DMS114 treated with DMSO at 0.1 percent for 48 hours (cell line): ENCODE data around the gene SDK2.
"Not testable (repeated sequence)": the region's sequence is repeated elsewhere in the genome, so short reads cannot be mapped to it uniquely, and the experiment has no call there.

ENCODE experiments used
- DNase-seq: peaks from one replicate; lab custom pipeline; 2025; ENCODE audit not compliant: unreplicated experiment; lab: John Stamatoyannopoulos, UW

Gene SDK2

DNA sequence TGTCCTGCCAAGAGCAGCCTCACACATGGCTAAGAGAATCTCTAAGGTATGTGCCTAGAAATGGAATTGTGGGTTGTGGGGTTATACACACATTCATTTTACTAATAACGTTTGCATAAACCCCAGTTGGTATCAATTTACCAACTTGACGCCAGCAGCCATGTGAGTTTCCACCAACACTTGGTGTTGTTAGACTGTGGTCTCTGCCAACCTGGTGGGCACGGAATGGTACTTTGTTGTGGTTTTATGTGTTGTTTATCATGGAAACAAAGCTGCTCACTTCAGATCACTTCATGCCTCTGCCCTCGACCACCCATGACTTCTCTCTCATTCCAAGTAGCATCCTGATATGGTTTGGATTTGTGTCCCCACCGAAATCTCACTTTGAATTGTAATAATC lies 180.4 kb downstream of the SDK2 start:
- DNase-seq: no peak

DNA sequence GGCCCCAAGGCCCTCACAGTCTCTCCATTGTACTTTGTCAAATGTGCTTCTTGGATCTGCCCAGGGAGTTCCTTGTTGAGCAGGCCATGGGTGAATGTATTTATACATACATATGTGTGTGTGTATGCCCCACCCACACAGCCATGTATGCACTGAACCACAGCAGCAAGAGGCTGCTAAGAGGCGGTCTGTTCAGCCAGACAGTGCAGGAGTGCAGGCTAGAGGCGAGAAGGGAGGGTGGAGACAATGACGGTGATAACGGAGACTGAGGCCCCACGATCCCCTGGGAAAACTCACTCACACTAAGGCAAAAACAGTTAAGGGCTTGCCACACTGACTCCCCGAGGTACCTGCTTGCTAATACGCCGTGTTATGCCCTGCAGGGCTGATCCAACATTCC lies 181.4 kb downstream of the SDK2 start:
- DNase-seq: no peak

DNA sequence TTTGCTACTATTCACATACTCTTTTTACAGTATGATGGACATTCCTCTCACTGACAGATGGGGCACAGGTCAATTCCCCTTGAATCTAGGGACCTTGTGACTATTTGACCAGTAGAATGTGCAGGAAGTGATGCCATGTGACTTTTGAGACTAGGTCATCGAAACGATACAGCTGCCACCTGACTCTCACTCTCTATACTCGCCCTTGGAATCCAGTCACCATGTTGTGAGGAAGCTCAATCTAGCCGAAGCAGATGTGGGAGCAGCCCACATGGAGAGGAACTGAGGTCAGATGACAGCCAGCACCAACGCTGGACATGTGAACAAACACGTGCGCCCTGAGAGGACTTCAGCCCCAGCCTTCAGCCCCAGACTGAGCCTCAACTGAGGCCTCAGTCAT lies 184.3 kb downstream of the SDK2 start:
- DNase-seq: no peak

DNA sequence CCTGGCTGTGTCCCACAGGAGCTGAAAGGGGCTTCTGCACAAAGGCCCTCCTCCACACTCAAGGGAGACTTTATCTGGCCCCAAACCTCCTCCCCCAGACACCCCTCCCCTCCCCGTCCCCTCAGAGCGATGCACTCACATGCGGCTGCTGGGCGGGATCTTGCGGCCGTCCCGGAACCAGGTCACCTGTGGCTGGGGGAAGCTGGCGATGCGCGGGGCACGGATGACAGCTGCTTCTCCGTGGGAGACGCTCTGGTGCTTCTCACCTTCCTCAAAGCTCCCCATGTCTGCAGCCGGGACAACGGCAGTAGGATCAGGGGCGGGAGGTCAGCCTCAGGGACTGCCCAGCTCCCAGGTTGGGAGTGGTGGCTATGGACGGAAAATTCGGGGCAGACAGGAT lies 188.5 kb downstream of the SDK2 start:
- no peak for DNase-seq

DNA sequence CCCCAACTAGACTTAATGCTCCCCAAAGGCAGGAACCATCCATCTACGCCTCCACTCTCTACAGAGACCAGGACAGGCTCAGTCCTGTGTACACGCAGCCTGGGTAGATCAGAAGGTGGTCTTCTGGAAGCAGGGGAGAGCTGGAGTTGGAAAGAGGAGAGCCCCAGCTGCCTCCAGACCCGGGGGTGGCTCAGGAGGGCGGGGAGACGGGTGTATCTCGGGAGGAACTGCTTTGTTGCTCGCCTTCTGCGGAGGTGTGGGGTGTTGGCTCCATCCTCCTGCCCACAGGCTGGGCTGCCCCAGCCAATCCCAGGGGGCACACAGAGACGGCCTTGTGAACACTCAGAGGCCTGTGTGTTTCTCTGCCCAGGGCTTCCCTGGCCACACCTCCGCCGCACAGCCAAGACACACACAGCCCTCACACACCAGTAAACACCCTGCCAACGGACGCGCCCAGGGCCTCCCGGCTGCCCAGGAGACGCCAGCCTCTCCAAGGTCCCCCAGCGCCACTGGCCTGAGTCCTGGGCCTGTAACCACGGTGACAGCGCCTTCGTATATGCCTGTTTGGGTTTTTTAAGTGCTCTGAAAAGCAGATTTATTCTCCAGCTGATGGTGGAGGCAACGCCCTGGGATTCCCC lies 189.1 kb downstream of the SDK2 start:
- DNase-seq: no peak

DNA sequence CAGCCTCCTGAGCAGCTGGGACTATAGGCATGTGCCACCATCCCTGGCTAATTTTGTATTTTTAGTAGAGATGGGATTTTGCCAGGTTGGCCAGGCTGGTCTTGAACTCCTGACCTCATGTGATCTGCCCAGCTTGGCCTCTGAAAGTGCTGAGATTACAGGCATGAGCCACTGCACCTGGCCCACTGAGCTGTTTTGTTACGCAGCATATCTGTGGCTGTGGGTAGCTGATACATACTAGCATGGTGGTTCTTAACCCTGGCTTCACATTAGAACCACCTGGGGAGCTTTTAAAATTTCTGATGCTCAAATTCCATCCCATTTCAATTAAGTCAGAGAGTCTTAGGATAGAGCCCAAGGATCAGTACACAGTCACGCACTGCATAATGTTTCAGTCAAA lies 190.8 kb downstream of the SDK2 start:
- DNase-seq: not testable (repeated sequence)

DNA sequence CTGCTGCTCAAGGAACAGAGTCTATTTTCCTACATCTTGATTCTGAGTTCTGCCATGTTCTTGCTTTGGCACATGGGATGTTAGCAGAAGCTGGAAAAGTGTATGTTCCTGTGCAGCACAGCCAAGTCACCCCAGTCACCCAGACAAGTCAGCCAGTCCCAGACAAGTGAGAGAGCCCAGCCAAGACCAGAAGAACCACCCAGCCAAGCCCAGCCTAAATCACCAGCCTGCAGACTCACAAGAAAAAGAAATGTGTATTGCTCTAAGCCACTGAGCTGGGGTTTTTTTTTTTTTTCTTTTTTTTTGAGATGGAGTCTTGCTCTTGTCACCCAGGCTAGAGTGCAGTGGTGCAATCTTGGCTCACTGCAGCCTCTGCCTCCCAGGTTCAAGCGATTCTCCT lies 191.2 kb downstream of the SDK2 start:
- DNase-seq: no peak

DNA sequence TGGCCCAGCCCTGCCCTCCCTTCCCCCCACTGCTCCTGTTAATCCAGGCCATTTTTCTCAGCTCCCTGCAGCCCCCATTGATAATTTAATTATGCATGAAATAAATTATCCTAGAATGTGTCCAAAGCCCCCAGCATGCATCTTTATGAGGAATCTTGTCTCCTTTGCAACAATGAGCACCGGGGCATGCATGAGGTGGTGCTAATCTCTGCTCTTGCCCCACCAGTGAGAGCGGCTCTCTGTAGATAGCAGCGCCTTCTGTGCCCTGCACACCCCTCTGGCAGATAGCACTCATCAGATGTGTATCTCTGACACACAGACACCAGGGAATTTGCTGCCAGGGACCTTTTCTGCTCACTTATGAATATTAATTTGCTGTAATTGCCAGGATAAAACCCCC lies 192.2 kb downstream of the SDK2 start:
- DNase-seq: no peak

DNA sequence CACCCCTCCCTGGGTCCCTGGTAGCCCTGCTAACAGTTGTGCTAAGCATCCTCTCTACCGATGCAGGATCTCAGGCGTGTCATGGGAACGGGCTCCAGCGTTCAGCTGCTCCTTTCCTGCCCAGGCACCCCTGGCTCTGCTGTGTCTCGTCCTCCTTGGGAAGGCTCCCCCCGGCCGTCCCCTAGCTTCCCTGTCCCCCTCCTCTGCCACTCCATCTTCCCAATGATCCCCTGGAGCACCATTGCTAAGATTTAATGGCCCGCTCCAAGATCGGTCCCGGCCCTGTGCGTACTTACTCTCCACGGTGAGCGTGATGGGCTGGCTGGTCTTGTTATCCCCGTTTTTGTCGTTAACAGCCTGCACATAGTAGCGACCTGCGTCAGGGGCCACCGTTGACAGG lies 196.9 kb downstream of the SDK2 start:
- DNase-seq: no peak

DNA sequence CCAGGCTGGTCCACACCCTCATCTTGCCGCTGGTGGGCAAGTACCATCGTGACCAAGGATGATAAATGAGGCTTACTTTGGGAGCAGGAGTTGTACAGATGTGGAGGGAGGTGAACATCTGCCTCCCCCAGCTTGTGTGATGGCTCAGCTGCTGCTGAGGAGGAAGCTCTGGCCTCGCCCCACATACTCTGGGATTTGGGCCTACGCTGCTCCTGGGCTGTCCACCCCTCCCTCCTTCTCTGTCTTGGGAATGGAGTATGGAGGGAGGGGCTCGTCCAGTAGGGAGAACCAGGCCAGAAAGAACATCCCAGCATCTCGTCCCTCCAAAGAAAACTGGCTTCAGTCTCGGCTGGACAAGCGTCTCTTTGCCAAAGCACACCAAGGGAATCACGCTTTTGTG lies 197.6 kb downstream of the SDK2 start:
- DNase-seq: no peak

DNA sequence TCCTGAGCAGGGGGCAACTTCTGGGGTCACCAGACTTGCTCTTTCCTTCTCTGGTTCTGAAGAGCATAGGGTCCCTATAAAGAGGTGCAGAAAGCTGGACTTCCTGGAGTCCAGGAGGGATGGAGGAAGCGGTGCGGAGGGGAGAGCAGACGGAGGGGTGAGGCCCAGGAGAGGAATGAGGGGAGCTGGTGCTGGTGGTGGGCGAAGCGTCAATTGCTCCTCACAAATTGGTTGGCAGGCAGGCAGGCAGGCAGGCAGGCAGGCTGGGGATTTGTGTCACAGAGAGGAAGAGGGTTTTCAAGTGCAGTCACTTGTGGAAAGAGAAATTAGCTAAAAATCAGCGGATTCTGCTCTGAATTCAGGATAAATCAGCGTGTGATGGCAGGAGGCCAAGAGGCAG lies 198.8 kb downstream of the SDK2 start:
- DNase-seq: no peak

DNA sequence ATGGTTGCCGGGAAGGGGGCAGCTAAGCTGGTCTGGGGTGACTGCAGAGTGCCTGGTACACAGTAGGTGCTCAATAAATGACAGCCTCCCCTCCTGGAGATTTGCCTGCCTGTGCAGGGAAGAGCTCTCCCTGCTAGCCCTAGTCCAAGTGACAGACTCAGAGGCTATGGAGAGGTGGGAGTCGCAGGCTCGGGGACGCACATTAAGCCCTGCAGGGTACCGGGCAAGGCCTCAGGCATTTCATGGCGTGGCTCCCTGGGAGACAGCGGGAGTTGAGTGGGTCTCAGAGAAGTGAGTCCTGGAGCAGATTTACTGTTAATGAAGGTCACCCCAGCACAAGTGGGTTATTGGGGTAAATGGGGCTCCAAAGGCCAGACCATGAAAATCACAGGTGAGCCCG lies 200.2 kb downstream of the SDK2 start:
- DNase-seq: no peak

DNA sequence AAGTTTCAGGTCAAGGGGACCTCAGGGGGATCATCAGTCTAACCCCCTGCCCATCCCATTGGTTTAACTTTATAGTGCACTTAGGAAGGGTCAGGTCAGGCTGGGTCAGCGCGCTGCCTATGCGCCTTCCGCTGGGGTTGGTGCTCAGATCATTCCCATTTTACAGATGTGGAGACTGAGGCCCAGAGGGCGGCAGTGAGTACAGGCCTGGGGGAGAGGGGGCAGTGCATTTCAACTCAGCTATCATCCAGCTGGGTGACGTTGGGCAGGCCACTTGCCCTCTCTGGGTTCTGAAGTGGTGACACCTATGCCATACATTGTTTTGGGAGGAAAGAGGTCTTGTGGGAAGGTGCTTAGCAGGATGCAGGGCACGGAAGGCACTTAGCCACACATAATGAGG lies 204.6 kb downstream of the SDK2 start:
- DNase-seq: no peak

DNA sequence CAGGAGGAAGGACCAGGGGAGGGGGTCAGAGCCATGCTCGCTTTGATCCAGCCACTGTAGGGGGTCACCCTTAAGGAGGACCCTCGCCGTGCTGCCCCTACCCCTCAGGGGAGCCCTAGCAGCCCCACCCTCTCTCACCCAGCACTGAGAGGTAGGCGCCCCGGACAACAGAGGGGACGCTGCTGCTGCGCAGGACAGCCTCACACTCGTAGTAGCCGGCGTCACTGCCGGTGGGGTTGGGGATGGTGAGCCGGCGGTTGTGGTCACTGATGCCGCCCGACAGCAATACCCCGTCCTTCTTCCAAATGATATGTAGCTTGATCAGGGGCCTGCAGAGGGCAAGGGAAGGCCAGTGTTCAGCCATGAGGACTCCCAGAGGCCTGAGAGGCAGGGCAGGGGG lies 206.4 kb downstream of the SDK2 start:
- no peak for DNase-seq

DNA sequence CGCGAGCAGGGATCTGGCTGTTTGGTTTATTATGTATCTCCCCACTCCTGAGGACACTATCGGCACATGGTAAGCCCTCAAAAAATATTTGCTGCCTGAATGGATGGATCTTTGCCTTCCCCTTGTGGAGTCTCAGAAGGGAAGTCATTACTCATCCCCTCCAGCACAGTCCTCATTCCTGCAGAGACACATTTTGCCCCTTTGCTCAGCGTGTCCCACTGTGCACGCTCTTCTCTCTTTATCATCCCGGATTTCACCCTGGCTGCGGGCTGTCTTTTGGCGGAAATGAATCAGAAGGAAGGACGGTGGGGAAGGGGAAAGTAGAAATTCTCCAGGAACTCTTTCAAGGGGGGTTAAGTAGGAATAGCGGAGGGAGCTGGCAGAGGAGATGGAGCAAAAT lies 207.3 kb downstream of the SDK2 start:
- no peak for DNase-seq

DNA sequence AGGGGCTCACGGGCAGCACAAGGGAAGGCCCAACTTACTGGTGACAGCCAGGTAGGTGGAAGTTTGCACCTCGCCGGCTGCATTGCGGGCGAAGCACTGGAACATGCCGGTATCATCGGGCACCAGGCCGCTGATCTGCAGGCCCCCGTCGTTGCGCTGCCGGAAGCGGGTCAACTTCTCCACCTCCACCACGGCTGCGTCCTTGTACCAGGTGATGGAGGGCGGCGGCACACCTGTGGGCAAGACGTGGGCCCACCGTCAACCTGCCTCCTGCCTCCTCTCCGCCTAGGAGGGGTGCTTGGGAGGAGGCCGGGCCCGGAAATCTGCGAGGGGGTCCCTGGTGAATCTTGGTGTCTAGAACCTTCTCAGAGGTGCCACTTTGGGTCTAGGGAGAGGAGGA lies 208.8 kb downstream of the SDK2 start:
- no peak for DNase-seq

DNA sequence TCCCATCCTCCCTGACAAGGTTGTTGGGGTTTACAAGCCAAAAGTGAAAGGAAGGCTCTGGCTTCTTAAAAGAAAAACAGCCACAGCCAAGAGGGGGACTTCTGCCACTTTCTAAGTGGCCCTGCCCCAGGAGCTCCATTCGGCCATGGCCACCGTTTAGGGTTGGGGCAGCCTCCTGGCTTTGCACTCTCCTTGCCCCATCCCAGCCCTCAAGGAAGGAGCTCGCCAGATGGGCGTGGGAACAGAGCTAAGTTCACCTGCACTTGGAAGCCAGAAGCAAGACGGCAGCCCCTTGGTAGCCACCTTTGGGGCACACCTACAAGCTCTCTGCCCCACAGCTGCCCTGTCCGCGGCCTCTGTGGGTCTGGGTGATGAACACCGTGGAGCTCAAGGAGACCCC lies 210.1 kb downstream of the SDK2 start:
- DNase-seq: no peak

DNA sequence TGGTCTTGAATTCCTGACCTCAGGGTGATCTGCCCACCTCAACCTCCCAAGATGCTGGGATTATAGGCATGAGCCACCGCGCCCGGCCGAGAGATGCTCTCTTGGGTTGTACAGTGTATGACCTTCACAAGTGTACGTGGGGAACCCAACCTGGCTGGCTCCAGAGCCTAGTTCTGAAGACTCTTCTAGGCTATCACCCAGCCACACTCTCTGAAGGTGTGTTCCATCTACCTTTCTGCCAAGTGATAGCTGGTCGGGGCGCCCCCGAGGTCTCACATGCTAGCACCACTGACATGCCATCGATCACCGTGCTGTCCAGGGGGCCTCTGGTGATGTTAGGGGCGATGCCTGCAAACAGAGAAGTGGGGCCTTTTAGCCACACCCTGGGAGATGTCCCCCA lies 210.7 kb downstream of the SDK2 start:
- no peak for DNase-seq

DNA sequence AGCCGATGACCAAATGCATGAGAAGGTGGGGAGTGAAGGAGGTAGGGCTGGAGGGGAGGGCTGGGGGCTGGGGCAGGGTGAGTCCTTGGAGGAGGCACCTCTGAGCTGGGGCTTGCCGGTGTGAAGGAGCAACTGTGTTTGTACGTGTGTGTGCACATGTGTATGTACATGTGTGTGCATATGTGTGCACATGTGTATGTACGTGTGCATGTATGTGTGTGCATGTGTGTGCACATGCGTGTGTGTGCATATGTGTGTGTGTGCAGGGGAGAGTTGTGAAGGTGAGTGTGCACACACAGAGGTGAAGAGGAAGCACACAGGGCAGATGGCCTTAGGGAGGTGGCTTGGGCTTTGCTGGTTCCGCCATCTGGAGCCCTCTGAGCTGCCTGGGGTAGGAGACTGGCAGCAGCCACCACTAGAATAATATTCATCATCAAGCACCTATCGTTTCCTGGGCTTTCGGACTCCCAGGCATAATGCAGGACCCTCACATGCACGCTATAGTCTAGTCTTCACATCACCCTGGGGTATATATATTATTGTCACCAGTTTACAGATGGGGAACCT lies 211.5 kb downstream of the SDK2 start:
- DNase-seq: no peak

DNA sequence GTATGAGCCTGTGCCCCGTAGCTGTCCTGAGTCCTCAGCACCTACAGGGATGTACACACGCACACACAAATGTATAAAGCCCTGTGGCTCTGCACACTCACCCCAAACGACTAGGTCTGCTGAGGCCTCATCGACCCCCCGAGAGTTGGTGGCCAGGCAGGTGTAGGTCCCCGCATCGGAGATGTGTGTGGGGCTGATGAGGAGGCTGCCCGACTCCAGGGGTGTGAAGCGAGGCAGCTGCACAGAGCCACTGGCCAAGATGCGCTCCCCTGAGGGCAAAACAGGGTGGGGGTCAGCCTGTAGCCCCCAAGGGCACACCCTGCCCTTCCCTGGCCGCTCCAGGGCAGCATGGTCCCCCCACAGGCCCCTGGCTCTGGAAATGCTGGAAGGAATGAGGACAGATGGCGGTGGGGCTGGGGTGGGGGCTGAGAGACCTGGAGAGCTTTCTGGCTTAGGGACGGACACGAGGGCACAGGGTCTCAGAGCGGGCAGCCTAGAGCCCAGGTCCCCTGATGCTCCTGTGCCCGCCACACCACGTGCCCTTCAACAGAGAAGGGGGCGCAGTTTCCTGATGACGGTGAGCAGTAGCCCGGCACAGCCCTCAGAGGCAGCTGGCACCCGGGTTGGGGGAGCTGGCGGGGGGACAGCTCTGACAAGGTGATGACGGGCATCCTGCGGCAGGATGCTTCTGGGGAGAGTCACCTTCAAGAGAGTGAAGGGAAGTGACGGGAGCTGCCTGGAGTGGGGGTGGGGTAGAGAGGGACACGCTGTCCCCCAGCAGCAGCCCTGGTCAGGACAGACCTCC lies 212.6 kb downstream of the SDK2 start:
- no peak for DNase-seq

DNA sequence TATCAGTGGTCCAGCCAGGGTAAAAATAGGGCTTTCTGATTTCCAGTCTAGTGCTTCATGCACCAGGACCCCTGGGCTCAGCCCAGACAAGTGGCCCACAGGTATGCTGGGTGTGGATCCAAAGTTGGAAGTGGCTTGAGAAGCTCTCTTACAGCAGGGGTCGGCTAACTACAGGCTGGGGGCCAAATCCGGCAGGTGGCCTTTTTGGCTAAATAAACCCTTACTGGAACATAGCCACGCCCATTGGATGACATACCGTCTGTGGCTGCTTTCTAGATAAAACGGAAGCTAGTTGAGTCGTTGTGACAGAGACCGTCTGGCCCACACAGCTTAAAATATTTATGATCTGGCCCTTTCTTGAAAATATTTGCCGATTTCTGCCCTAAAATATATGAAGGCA lies 213.4 kb downstream of the SDK2 start:
- no peak for DNase-seq

DNA sequence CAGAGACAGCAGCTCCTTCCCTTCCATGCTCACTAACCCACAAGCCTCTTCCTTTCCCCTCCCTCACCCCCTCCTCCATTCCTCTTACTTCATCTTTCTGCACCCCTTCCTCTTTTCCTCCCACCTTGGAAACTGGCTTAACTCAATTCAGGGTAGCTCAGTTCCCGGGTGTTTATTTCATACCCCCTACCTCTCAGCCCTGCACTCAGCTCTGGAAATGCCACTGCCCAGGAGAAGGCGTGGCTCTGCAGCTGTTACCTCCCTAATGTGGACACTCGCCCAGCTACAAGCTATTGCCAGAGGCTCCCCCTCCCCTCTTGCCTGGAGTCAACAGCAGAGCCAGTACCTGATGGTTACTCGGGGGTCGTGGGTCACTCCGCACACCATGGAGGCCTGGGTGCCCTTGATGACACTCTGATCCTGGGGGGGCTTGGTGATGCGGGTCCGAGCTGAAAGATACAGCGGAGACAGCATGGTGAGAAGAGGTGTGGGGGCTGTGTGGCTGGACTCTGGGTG lies 214.0 kb downstream of the SDK2 start:
- no peak for DNase-seq
